WTC11 (cell line): ENCODE data around the gene TOX2. TPM values are rescaled to one million over a fixed set of nuclear protein-coding genes. Genes with fewer than 3 reads are reported as not detected.

Source experiments
- ATAC-seq: fragments of 200-7000 bp; cut with Tn5 transposase; 2 replicates; pipeline ENCODE4 v1.10.0; 2021; ENCODE audit warnings: mild to moderate bottlenecking, moderate library complexity
- CTCF ChIA-PET: fragments of 300-600 bp; sonication (Branson Sonifier 250); formaldehyde crosslinking; loops from one replicate; lab custom pipeline; 2021; ENCODE audit warnings: antibody characterized with exemption; lab: Charles Lee
- POLR2A ChIA-PET: fragments of 350-600 bp; sonication (Branson Sonifier 250); formaldehyde crosslinking; loops from one replicate; lab custom pipeline; 2021; ENCODE audit warnings: antibody characterized with exemption; lab: Charles Lee
- DNase-seq: peaks from one replicate; pipeline ENCODE4 v3.0.0; 2021; ENCODE audit warnings: low spot score
- H3K27ac Mint-ChIP-seq: 2 replicates; pipeline ENCODE4 v1.8.0; 2021; ENCODE audit warnings: mixed read lengths
- H3K27me3 Mint-ChIP-seq: 2 replicates; pipeline ENCODE4 v1.8.0; 2021; ENCODE audit warnings: low read depth, mild to moderate bottlenecking, moderate library complexity, mixed read lengths
- H3K36me3 Mint-ChIP-seq: 2 replicates; pipeline ENCODE4 v1.8.0; 2021; ENCODE audit warnings: mixed read lengths
- H3K4me1 Mint-ChIP-seq: 2 replicates; pipeline ENCODE4 v1.8.0; 2022; ENCODE audit warnings: mixed read lengths
- H3K4me3 Mint-ChIP-seq: 2 replicates; pipeline ENCODE4 v1.8.0; 2021; ENCODE audit warnings: mild to moderate bottlenecking, moderate library complexity, mixed read lengths
- H3K9me3 Mint-ChIP-seq: 2 replicates; pipeline ENCODE4 v1.8.0; 2021; ENCODE audit warnings: mixed read lengths
- ATF1 ChIP-seq: sonication (generic); formaldehyde crosslinking; IDR thresholded peaks from 2 replicates; pipeline ENCODE4 v1.8.1; 2023; ENCODE audit warnings: mild to moderate bottlenecking, moderate library complexity, missing genetic modification reagents
- CBFB ChIP-seq: sonication (generic); formaldehyde crosslinking; IDR thresholded peaks from 2 replicates; pipeline ENCODE4 v1.8.1; 2022; ENCODE audit warnings: mild to moderate bottlenecking, low read depth, missing genetic modification reagents
- CREB1 ChIP-seq: sonication (generic); formaldehyde crosslinking; IDR thresholded peaks from 2 replicates; pipeline ENCODE4 v1.8.0; 2023; ENCODE audit warnings: mild to moderate bottlenecking, missing genetic modification reagents
- CREM ChIP-seq: sonication (generic); formaldehyde crosslinking; IDR thresholded peaks from 2 replicates; pipeline ENCODE4 v1.8.1; 2022; ENCODE audit warnings: mild to moderate bottlenecking, missing genetic modification reagents, moderate library complexity
- FOXJ3 ChIP-seq: sonication (generic); formaldehyde crosslinking; IDR thresholded peaks from 2 replicates; pipeline ENCODE4 v1.9.0; 2021; ENCODE audit warnings: missing genetic modification reagents, mild to moderate bottlenecking, borderline replicate concordance
- GRHL2 ChIP-seq: fragments of 250-450 bp; sonication (Bioruptor Pico); IDR thresholded peaks from 2 replicates; pipeline ENCODE4 v1.8.0; 2022; ENCODE audit warnings: mild to moderate bottlenecking, moderate library complexity; ENCODE audit not compliant: insufficient replicate concordance, severe bottlenecking
- JAZF1 ChIP-seq: fragments of 250-450 bp; sonication (Bioruptor Pico); IDR thresholded peaks from 2 replicates; pipeline ENCODE4 v1.9.0; 2021; ENCODE audit warnings: moderate library complexity, mild to moderate bottlenecking, inconsistent platforms
- NFE2L1 ChIP-seq: sonication (generic); formaldehyde crosslinking; IDR thresholded peaks from 2 replicates; pipeline ENCODE4 v1.8.1; 2023; ENCODE audit warnings: missing genetic modification reagents
- NR1H2 ChIP-seq: sonication (generic); formaldehyde crosslinking; IDR thresholded peaks from 2 replicates; pipeline ENCODE4 v1.9.0; 2021; ENCODE audit warnings: mild to moderate bottlenecking, moderate library complexity, missing genetic modification reagents
- NR2C2 ChIP-seq: sonication (generic); formaldehyde crosslinking; IDR thresholded peaks from 2 replicates; pipeline ENCODE4 v1.8.0; 2022; ENCODE audit warnings: mild to moderate bottlenecking, missing genetic modification reagents
- NR3C1 ChIP-seq: sonication (generic); formaldehyde crosslinking; conservative IDR thresholded peaks from 2 replicates; pipeline ENCODE4 v1.8.1; 2023; ENCODE audit warnings: low read depth, mild to moderate bottlenecking, missing genetic modification reagents
- RORB ChIP-seq: fragments of 250-450 bp; sonication (Bioruptor Pico); IDR thresholded peaks from 2 replicates; pipeline ENCODE4 v1.9.0; 2021; ENCODE audit warnings: mild to moderate bottlenecking
- ZBTB21 ChIP-seq: sonication (generic); formaldehyde crosslinking; IDR thresholded peaks from 2 replicates; pipeline ENCODE4 v1.8.1; 2023; ENCODE audit warnings: mild to moderate bottlenecking, missing genetic modification reagents, borderline replicate concordance
- ZNF121 ChIP-seq: sonication (generic); formaldehyde crosslinking; IDR thresholded peaks from 2 replicates; pipeline ENCODE4 v1.8.0; 2023; ENCODE audit warnings: missing genetic modification reagents
- ZNF219 ChIP-seq: sonication (generic); formaldehyde crosslinking; IDR thresholded peaks from 2 replicates; pipeline ENCODE4 v1.8.0; 2023; ENCODE audit warnings: missing genetic modification reagents, mild to moderate bottlenecking, borderline replicate concordance
- ZNF263 ChIP-seq: sonication (generic); formaldehyde crosslinking; IDR thresholded peaks from 2 replicates; pipeline ENCODE4 v1.8.1; 2022; ENCODE audit warnings: low read depth, mild to moderate bottlenecking, moderate library complexity, missing genetic modification reagents
- ZNF423 ChIP-seq: fragments of 250-450 bp; sonication (Bioruptor Pico); IDR thresholded peaks from 2 replicates; pipeline ENCODE4 v2.1.2; 2022; ENCODE audit warnings: mild to moderate bottlenecking, moderate library complexity
- total RNA-seq: library from RNA; stranded (reverse); gene quantifications from 3 replicates; pipeline ENCODE4 v1.2.3, GENCODE V29; 2021
- TF ChIP-seq, protein P1 (sequence below): sonication (generic); formaldehyde crosslinking; IDR thresholded peaks from 2 replicates; pipeline ENCODE4 v1.8.1; 2023; ENCODE audit warnings: mild to moderate bottlenecking, missing genetic modification reagents

Gene TOX2
- total RNA-seq, 1 experiment from 2014 or later = 3.4 TPM

GRCh38 chr20:44069203-44070011, 154.8 kb downstream of the TOX2 start (continued):
- TF ChIP-seq, protein P1, sequence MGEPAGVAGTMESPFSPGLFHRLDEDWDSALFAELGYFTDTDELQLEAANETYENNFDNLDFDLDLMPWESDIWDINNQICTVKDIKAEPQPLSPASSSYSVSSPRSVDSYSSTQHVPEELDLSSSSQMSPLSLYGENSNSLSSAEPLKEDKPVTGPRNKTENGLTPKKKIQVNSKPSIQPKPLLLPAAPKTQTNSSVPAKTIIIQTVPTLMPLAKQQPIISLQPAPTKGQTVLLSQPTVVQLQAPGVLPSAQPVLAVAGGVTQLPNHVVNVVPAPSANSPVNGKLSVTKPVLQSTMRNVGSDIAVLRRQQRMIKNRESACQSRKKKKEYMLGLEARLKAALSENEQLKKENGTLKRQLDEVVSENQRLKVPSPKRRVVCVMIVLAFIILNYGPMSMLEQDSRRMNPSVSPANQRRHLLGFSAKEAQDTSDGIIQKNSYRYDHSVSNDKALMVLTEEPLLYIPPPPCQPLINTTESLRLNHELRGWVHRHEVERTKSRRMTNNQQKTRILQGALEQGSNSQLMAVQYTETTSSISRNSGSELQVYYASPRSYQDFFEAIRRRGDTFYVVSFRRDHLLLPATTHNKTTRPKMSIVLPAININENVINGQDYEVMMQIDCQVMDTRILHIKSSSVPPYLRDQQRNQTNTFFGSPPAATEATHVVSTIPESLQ = no peak

DNA sequence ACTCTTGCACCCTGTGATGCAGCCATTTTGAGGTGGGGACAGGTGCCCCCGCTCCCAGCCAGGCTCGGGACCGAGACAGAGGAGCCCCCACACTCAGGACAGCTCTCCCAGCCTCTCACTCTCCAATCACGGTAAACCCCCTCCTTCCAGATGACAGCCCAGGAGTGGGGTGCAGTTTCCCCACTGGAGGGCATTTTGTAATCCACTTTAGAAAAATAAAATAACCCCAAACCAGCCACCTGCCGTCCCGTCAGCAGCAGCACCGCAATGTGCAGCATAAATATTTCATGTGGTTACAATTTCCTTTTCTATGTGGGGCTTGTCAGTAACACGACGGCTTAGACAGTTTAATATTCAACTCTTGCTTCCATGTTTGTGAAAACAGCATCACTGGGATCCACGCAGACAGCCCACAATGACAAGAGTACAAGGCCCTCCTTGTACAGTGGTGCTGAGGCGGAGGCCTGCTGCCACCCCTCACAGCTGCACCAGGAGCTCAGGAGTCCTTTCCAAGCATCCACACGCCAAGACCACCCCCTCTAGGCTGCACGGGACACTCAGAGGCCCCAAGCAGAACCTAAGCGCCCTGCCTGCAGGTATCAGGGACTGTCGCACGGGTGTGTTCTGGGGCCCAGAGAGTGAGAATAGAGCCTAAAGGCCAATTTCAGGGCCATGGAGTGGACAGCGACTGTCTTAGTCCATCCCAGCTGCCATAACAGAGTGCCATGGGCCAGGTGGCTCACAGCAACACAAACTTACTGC, 155.7 kb downstream of the TOX2 start:
- Mint-ChIP-seq H3K4me1 (peaks cover 18% of the 10 kb centered on the region), H3K4me3 (no peak overlapping the region), H3K27me3 (no peaks in the 10 kb centered on the region; the same call in 1 of the 2 replicates), H3K9me3 (no peaks in the 10 kb centered on the region), H3K36me3 (no peaks in the 10 kb centered on the region), H3K27ac (no peak overlapping the region)
- CTCF ChIA-PET = interaction anchor here (0.7 kb wide), 1 partner anchor 14 kb away, joined by 3 read pairs; no protein-coding TSS in a partner anchor
- TF ChIP-seq ZNF219 (CRISPR knock-in tag) (no peak), NR1H2 (CRISPR knock-in tag) (no peak)
- POLR2A ChIA-PET = no interaction called here
- ATAC-seq (no peak), DNase-seq (no peak)

DNA sequence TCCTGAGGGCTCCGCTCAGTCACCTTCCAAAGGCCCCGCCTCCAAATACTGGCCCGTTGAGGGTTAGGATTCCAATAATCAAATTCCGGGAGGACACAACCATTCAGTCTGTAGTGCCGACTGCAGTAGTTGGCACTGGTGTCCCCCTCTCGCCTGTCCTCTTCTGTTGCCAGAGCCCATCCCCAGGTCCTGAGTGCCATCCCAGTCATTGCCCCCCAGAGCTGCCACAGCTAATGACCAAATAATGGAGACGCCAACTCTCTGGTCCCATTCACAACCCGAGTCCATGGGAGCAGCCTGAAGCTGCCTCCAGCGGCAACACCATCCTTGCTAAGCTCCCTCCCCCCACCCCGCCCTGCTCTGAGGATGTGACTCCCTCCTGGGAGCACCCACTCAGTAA, 156.4 kb downstream of the TOX2 start:
- TF ChIP-seq ZNF121 (no peak), ZNF263 (CRISPR knock-in tag) (no peak), NR2C2 (CRISPR knock-in tag) (no peak), FOXJ3 (no peak), GRHL2 (CRISPR knock-in tag) (no peak)
- CTCF ChIA-PET = interaction anchor here (0.7 kb wide), 1 partner anchor 15 kb away, joined by 3 read pairs; no protein-coding TSS in a partner anchor
- H3K36me3 Mint-ChIP-seq = no peaks in the 10 kb centered on the region
- H3K9me3 Mint-ChIP-seq = no peaks in the 10 kb centered on the region
- H3K27ac Mint-ChIP-seq = no peak overlapping the region
- peaks cover 18% of the 10 kb centered on the region for H3K4me1 Mint-ChIP-seq
- POLR2A ChIA-PET = no interaction called here
- DNase-seq = no peak
- no peaks in the 10 kb centered on the region; the same call in 1 of the 2 replicates for H3K27me3 Mint-ChIP-seq
- H3K4me3 Mint-ChIP-seq = no peak overlapping the region
- no peak for ATAC-seq

DNA sequence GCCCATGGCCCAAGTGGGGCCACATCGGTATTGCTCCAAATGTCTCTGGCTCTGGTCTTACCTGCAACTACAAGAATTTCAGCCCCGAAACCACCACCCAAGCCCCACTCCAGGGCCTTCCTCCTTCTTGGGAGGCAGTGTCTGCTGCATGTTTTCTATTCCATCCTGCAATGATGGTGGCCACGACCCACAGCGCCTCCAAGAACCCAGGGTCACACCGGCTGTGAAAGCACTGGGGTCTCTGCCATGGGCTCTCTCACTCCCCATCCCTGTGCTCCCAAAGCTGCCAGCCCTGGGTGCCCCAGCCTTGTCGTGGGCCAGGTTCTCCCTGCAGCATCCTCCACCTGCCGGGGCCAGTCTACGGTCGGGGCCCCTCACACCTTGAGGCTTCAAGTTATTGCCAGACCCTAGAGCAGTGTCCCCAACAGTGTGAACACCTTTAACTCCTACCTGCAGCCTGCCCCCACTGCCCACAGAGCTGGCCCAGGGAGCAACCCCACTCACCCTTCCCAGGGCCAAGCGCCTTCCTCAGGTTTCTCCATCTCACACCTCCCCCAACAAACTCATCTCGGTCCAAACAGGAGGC, 157.0 kb downstream of the TOX2 start:
- H3K4me1 Mint-ChIP-seq = peaks cover 18% of the 10 kb centered on the region
- ATAC-seq (no peak), DNase-seq (no peak)
- no peaks in the 10 kb centered on the region; the same call in 1 of the 2 replicates for H3K27me3 Mint-ChIP-seq
- no peak for TF ChIP-seq ATF1 (CRISPR knock-in tag)
- TF ChIP-seq NR3C1 (CRISPR knock-in tag) = no peak
- TF ChIP-seq RORB (CRISPR knock-in tag) = no peak
- TF ChIP-seq CREM (CRISPR knock-in tag) = no peak
- TF ChIP-seq CBFB (CRISPR knock-in tag) = no peak
- TF ChIP-seq ZBTB21 (CRISPR knock-in tag) = no peak
- TF ChIP-seq JAZF1 (CRISPR knock-in tag) = no peak
- TF ChIP-seq, protein P1 = no peak
- TF ChIP-seq ZNF423 (CRISPR knock-in tag) = no peak
- TF ChIP-seq NFE2L1 (CRISPR knock-in tag) = no peak
- no peak for TF ChIP-seq CREB1 (CRISPR knock-in tag)
- TF ChIP-seq NR1H2 (CRISPR knock-in tag) = no peak
- H3K4me3 Mint-ChIP-seq = no peak overlapping the region
- no peaks in the 10 kb centered on the region for H3K36me3 Mint-ChIP-seq
- ChIA-PET CTCF (no interaction called here), POLR2A (no interaction called here)
- no peaks in the 10 kb centered on the region for H3K9me3 Mint-ChIP-seq
- no peak overlapping the region for H3K27ac Mint-ChIP-seq
